ENCODE measurements around the gene FAM124A.

DNA sequence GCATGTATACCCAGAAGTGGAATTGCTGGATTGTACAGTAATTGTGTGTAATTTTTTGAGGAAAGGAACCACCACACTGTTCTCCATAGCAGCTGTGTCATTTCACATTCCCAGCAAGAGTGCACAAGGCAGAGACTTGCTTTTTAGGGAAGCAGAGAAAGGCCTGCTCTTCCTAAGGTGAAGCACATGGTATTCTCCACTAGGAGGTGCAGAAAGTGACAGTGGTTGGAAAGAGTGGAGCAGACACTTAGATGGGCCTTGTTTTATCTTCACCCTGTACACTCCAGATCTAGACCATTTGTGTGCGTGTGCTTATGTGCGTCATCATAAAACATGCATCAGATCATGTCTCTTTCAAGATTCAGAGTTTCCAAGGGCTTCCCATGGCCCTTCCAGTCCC lies 35.0 kb downstream of the FAM124A start:
- no peak for TF ChIP-seq GATA3 (IDR thresholded peaks at IDR 0.05; ENCODE audit: low read depth, low read length)
- no peak for TF ChIP-seq GATA2 (IDR thresholded peaks at IDR 0.05; ENCODE audit: low read depth, low read length)

All from SH-SY5Y (cell line).